A673 (cell line): ENCODE data around the gene GNRH2. TPM values are rescaled to one million over a fixed set of nuclear protein-coding genes. Genes with fewer than 3 reads are reported as not detected.

Experiments used
- BruUV-seq: library from RNA; stranded (reverse); fragments of 400-500 nt; replicated peaks from 2 replicates; lab custom pipeline; 2021; lab: Mats Ljungman, UMichigan
- CTCF ChIA-PET: fragments of 300-600 bp; sonication (Branson Sonifier 250); formaldehyde crosslinking; loops from one replicate; lab custom pipeline; 2022; ENCODE audit warnings: antibody characterized with exemption; lab: Charles Lee
- POLR2A ChIA-PET: fragments of 300-600 bp; sonication (Branson Sonifier 250); formaldehyde crosslinking; loops from one replicate; lab custom pipeline; 2022; ENCODE audit warnings: antibody characterized with exemption; ENCODE audit not compliant: low non-redundant PET; lab: Charles Lee
- DNase-seq: peaks from one replicate; pipeline ENCODE4 v3.0.0-alpha.2; 2015; ENCODE audit warnings: low spot score
- H3K27ac ChIP-seq: fragments of 200-600 bp; sonication (generic); 2 replicates; pipeline ENCODE4 v1.5.1; 2016; ENCODE audit warnings: mixed run types, low read depth, mild to moderate bottlenecking, mixed read lengths, antibody characterized with exemption, low read length; ENCODE audit not compliant: poor library complexity, severe bottlenecking
- H3K27me3 ChIP-seq: fragments of 200-600 bp; sonication (generic); replicated peaks from 2 replicates; pipeline ENCODE4 v1.6.1; 2017; ENCODE audit warnings: mixed run types, low read depth, mild to moderate bottlenecking, mixed read lengths, antibody characterized with exemption, low read length; ENCODE audit not compliant: insufficient read depth, poor library complexity
- H3K36me3 ChIP-seq: fragments of 200-600 bp; sonication (generic); 2 replicates; pipeline ENCODE4 v1.6.1; 2016; ENCODE audit warnings: mixed run types, mild to moderate bottlenecking, mixed read lengths, antibody characterized with exemption, low read length; ENCODE audit not compliant: insufficient read depth, poor library complexity, severe bottlenecking
- H3K4me1 ChIP-seq: fragments of 200-600 bp; sonication (generic); 2 replicates; pipeline ENCODE4 v1.6.1; 2017; ENCODE audit warnings: mixed run types, mild to moderate bottlenecking, mixed read lengths, antibody characterized with exemption, low read length; ENCODE audit not compliant: insufficient read depth, poor library complexity, severe bottlenecking
- H3K4me3 ChIP-seq: fragments of 200-600 bp; sonication (generic); 2 replicates; pipeline ENCODE4 v1.5.1; 2016; ENCODE audit warnings: low read depth, mixed run types, mild to moderate bottlenecking, mixed read lengths, low read length; ENCODE audit not compliant: poor library complexity, severe bottlenecking
- H3K9me3 ChIP-seq: fragments of 200-600 bp; sonication (generic); 2 replicates; pipeline ENCODE4 v1.6.1; 2016; ENCODE audit warnings: mixed run types, low read depth, mild to moderate bottlenecking, mixed read lengths, antibody characterized with exemption, low read length; ENCODE audit not compliant: poor library complexity, severe bottlenecking
- EZH2 ChIP-seq: fragments of 200-600 bp; sonication (generic); IDR thresholded peaks from 2 replicates; pipeline ENCODE4 v1.6.1; 2017; ENCODE audit warnings: borderline replicate concordance, low read depth, mild to moderate bottlenecking, mixed read lengths, antibody characterized with exemption, low read length; ENCODE audit not compliant: poor library complexity, severe bottlenecking
- intact Hi-C: fragments of 100-400 bp; cut with micrococcal nuclease; formaldehyde crosslinking; loops from one replicate; pipeline ENCODE4 v1.10.0; 2022; ENCODE audit not compliant: unreplicated experiment
- total RNA-seq: library from RNA; stranded (reverse); gene quantifications from 2 replicates; pipeline ENCODE4 v1.2.3, GENCODE V29; 2021
- TF ChIP-seq, protein P1 (sequence below): fragments of 300-800, 200-600 bp; sonication (generic); conservative IDR thresholded peaks from 2 replicates; pipeline ENCODE4 v1.5.1; 2017; ENCODE audit warnings: low read depth, mild to moderate bottlenecking, antibody characterized with exemption, low read length, moderate library complexity, mixed read lengths

Gene GNRH2
- total RNA-seq, 1 experiment from 2014 or later, result 1.5 TPM

- Histone ChIP-seq H3K4me1 (no peaks in the 10 kb centered on the region), H3K4me3 (no peak within 1 kb of the TSS), H3K9me3 (no peaks in the 10 kb centered on the region), H3K27me3 (peaks cover 40% of the 10 kb centered on the region), H3K36me3 (no peaks in the 10 kb centered on the region), H3K27ac (no peak within 1 kb of the TSS)
- BruUV-seq, result no TSS peak
- ChIA-PET POLR2A (no interaction called here), CTCF (no interaction called here)
- intact Hi-C loops, result no loop called here
- TF ChIP-seq, protein P1, sequence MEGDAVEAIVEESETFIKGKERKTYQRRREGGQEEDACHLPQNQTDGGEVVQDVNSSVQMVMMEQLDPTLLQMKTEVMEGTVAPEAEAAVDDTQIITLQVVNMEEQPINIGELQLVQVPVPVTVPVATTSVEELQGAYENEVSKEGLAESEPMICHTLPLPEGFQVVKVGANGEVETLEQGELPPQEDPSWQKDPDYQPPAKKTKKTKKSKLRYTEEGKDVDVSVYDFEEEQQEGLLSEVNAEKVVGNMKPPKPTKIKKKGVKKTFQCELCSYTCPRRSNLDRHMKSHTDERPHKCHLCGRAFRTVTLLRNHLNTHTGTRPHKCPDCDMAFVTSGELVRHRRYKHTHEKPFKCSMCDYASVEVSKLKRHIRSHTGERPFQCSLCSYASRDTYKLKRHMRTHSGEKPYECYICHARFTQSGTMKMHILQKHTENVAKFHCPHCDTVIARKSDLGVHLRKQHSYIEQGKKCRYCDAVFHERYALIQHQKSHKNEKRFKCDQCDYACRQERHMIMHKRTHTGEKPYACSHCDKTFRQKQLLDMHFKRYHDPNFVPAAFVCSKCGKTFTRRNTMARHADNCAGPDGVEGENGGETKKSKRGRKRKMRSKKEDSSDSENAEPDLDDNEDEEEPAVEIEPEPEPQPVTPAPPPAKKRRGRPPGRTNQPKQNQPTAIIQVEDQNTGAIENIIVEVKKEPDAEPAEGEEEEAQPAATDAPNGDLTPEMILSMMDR, result no peak
- no peak for TF ChIP-seq EZH2
- no peak for DNase-seq
Measured at GRCh38 chr20:3084283-3084985, 41.0 kb downstream of the GNRH2 start, which contains the start of gene AVP. Gene AVP, minus strand, starts transcription at chr20:3084724. Its CDS starts 50 bp downstream, at chr20:3084674.

GRCh38 chr20:3084986-3085360 is 41.6 kb downstream of the GNRH2 start:
- no peaks in the 10 kb centered on the region for H3K9me3 ChIP-seq
- BruUV-seq, result no TSS peak
- intact Hi-C loops, result no loop called here
- TF ChIP-seq, protein P1, result no peak
- TF ChIP-seq EZH2, result no peak
- H3K36me3 ChIP-seq, result no peaks in the 10 kb centered on the region
- POLR2A ChIA-PET, result no interaction called here
- no peak overlapping the region for H3K27ac ChIP-seq
- peaks cover 37% of the 10 kb centered on the region for H3K27me3 ChIP-seq
- no peak for DNase-seq
- no peak overlapping the region for H3K4me3 ChIP-seq
- CTCF ChIA-PET, result no interaction called here
- H3K4me1 ChIP-seq, result no peaks in the 10 kb centered on the region

DNA sequence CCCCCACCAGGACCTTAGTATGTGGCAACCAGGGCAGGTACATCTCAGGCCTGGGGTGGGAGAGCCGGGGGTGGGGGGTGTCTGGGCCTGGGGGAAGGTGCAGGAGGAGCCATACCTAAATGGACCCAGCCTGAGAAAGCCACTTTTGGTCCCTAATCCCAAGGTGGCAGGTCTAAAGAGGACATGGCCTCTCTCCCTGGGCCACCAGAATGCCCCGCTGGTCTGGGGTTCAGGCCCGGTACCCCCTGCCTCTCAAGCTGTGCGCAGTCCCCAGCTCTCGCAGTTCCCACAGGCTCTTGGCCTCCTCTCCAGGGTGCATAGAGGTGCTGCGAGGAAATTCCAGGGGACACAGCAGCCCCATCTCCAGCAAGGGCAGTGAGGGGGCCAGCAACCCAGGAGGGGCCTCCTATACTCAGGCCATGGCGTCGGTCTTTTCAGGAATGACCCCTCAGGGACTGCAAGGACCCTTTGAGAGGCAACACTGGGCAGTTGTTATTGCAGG is 42.2 kb downstream of the GNRH2 start:
- BruUV-seq, result no TSS peak
- ChIA-PET CTCF (no interaction called here), POLR2A (no interaction called here)
- H3K9me3 ChIP-seq, result no peaks in the 10 kb centered on the region
- intact Hi-C loops, result no loop called here
- H3K4me3 ChIP-seq, result no peak overlapping the region
- H3K36me3 ChIP-seq, result no peaks in the 10 kb centered on the region
- TF ChIP-seq, protein P1, result no peak
- no peak for TF ChIP-seq EZH2
- no peak for DNase-seq
- H3K27ac ChIP-seq, result no peak overlapping the region
- peaks cover 33% of the 10 kb centered on the region for H3K27me3 ChIP-seq
- no peaks in the 10 kb centered on the region for H3K4me1 ChIP-seq
